Osteoblast (primary cell): ENCODE results near the gene ARHGAP4. TPM values are rescaled to one million over a fixed set of nuclear protein-coding genes. Genes with fewer than 3 reads are reported as not detected.
A peak's percentile ranks its signal among the peaks of the same experiment; 100 is the strongest.

Experiments
- DNase-seq: peaks from one replicate; pipeline ENCODE4 v3.0.0; 2011; ENCODE audit warnings: low spot score, mixed read lengths; ENCODE audit not compliant: insufficient read length; ENCODE audit errors: missing footprints
- H2AFZ ChIP-seq: 2 replicates; pipeline ENCODE4 v1.6.0; 2011; ENCODE audit warnings: mild to moderate bottlenecking, low read length
- H3K27ac ChIP-seq: 2 replicates; pipeline ENCODE4 v1.5.1; 2011; ENCODE audit warnings: mild to moderate bottlenecking, low read depth, low read length, moderate library complexity
- H3K27me3 ChIP-seq: 2 replicates; pipeline ENCODE4 v1.6.0; 2012; ENCODE audit warnings: mild to moderate bottlenecking, control low read depth, inconsistent platforms, low read length, moderate library complexity; ENCODE audit not compliant: insufficient read depth
- H3K36me3 ChIP-seq: 2 replicates; pipeline ENCODE4 v1.5.1; 2011; ENCODE audit warnings: mild to moderate bottlenecking, low read length, control low read depth, moderate library complexity; ENCODE audit not compliant: insufficient read depth
- H3K4me1 ChIP-seq: 2 replicates; pipeline ENCODE4 v1.5.1; 2011; ENCODE audit warnings: mild to moderate bottlenecking, low read length, control low read depth, moderate library complexity; ENCODE audit not compliant: insufficient read depth
- H3K4me2 ChIP-seq: 2 replicates; pipeline ENCODE4 v1.6.0; 2011; ENCODE audit warnings: mild to moderate bottlenecking, low read length; ENCODE audit not compliant: insufficient read depth
- H3K4me3 ChIP-seq: fragments of 200-600 bp; sonication (generic); 3 replicates; pipeline ENCODE4 v1.5.1; 2012; ENCODE audit warnings: mild to moderate bottlenecking, low read length, inconsistent platforms; ENCODE audit not compliant: insufficient read depth
- H3K79me2 ChIP-seq: 2 replicates; pipeline ENCODE4 v1.6.0; 2012; ENCODE audit warnings: mild to moderate bottlenecking, low read length, control low read depth, inconsistent platforms; ENCODE audit not compliant: insufficient read depth
- H3K9me3 ChIP-seq: 2 replicates; pipeline ENCODE4 v1.5.1; 2011; ENCODE audit warnings: low read depth, low read length, control low read depth
- H4K20me1 ChIP-seq: 2 replicates; pipeline ENCODE4 v1.6.0; 2012; ENCODE audit warnings: mild to moderate bottlenecking, low read length, control low read depth; ENCODE audit not compliant: insufficient read depth
- CTCF ChIP-seq: IDR thresholded peaks from 2 replicates; pipeline ENCODE4 v1.5.1; 2011; ENCODE audit warnings: mild to moderate bottlenecking, low read depth, low read length, moderate library complexity; ENCODE audit errors: extremely low read depth
- total RNA-seq: library from RNA; depleted of rRNA; stranded (reverse); fragments of >200 nt; gene quantifications from 2 replicates; pipeline ENCODE4 v1.2.3, GENCODE V29; 2012

Gene ARHGAP4
- total RNA-seq, 1 donor: 1.4 TPM

DNA sequence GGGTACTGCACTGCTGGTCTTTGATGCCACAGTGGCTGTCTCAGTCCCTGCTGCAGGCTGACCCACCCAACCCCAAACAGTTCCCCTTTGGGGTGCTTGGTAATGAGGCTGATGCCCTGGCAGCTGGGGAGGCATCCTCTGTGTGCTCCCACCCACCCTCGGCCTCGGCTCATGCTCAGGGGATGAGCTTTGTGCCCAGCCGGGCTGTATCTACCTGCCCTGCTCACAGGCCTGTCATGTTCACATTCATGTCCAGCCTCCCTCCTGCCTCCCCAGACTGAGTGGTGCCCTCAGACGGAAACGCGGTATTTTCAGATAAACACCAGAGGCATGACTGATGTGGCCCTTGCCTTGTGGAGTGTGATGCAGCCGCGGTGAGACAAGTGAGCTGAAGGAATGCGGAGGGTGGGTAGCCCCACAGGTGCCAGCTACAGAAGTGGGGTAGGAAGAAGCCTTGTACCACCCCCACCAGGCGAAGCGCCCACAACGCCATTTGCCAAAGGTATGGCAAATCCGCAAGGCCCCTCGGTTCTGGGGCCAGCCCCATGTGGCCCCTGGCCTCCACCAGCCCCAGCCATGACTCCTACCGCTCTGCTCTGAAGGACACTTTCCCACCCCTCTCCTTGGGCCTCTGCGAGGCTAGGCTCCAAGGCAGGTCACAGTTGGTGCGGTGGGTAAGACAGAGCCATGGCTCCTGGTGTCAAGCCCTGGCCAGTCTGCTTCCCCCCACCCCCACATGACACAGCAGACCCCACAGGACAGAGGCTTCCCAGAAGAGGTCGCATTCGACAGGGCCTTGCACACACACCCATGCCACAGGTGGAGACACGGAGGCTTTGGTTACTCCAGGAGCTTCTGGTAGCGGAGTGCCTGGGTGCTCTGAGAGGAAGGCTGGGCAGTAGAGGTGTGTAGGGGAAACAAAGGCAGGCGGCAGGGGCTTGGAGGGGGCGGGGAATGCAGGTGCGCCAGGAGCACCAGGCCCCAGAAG is 20.2 kb upstream of the ARHGAP4 start:
- TF ChIP-seq CTCF: no peak
- Histone ChIP-seq H3K4me3 (no peak overlapping the region), H3K79me2 (no peaks in the 10 kb centered on the region), H3K4me2 (no peak overlapping the region), H3K4me1 (no peaks in the 10 kb centered on the region), H3K27ac (no peak overlapping the region), H3K9me3 (no peaks in the 10 kb centered on the region), H4K20me1 (no peaks in the 10 kb centered on the region), H3K36me3 (peaks cover 20% of the 10 kb centered on the region), H2AFZ (no peak overlapping the region), H3K27me3 (no peaks in the 10 kb centered on the region)
- no peak for DNase-seq

DNA sequence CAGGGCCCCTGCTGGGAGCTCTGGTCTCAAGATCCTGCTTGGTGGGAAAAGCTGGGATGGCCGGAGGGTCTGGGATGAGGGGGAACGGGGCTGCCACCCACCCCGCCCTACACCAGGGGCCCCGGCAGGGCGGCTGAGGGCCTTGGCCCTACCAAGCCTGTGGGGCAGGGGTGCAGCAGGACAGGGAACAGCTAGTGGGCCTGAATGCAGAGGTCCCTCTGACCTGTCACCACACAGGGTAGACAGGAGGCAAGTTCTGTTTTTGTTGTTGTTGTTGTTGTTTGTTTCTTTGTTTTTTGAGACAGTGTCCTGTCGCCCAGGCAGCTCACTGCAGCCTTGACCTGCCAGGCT is 18.7 kb upstream of the ARHGAP4 start:
- peak overlapping the region; percentile 51 for H3K4me3 ChIP-seq
- H3K9me3 ChIP-seq: no peaks in the 10 kb centered on the region
- H3K36me3 ChIP-seq: peaks cover 6% of the 10 kb centered on the region
- no peaks in the 10 kb centered on the region for H3K4me1 ChIP-seq
- no peak overlapping the region for H3K27ac ChIP-seq
- H4K20me1 ChIP-seq: no peaks in the 10 kb centered on the region
- no peak overlapping the region for H3K4me2 ChIP-seq
- no peak for DNase-seq
- no peak overlapping the region for H2AFZ ChIP-seq
- H3K79me2 ChIP-seq: no peaks in the 10 kb centered on the region
- H3K27me3 ChIP-seq: peaks cover 5% of the 10 kb centered on the region
- no peak for TF ChIP-seq CTCF

DNA sequence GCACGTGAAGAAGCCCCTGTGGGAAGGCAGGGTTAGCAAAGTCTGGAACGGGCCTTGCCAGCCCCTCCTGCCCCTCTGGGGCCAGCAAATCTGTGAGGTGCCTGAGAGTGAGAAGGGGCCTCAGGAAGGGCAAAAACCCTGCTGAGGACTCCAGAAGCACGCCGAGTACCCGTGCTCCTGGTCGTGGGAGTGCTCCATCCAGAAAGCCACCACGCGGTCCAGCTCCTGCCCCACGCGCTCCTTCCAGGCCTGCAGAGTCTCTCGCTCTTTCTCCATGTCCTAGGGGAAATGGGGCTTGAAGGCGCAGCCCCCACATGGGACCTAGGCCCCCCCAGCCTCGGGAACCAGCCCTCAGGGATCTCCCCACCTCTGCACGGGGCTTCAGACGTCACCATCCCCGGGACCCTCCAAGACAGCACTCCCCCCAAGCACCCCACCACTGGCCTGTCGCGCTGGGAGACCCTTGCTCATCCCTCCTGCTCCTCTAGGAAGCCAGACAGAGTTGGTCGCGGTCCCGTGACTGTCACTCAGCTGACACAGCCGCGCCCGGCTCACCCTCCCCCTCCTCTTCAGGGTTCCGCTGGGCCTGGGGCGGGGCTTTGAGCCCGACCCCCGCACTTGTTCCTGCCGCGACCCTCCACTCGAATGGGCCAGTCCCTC is 18.2 kb upstream of the ARHGAP4 start, which contains the start of gene RENBP:
TSS of gene RENBP (minus strand) at position 504 of the 660 bp plus-strand sequence. CDS start at position 471, 33 bp downstream.
- Histone ChIP-seq H3K4me1 (no peaks in the 10 kb centered on the region), H2AFZ (peak within 1 kb of the TSS; percentile 47), H3K79me2 (no peaks in the 10 kb centered on the region), H3K4me3 (peak within 1 kb of the TSS; percentile 51), H3K9me3 (no peaks in the 10 kb centered on the region), H3K4me2 (peak within 1 kb of the TSS; percentile 23), H3K36me3 (peaks cover under 1% of the 10 kb centered on the region), H3K27ac (no peak within 1 kb of the TSS), H4K20me1 (no peaks in the 10 kb centered on the region), H3K27me3 (peaks cover 5% of the 10 kb centered on the region)
- no peak for DNase-seq
- TF ChIP-seq CTCF: no peak
